GM12878 (cell line): ENCODE measurements around the gene SPATA25. TPM values are rescaled to one million over a fixed set of nuclear protein-coding genes. Genes with fewer than 3 reads are reported as not detected.
A peak's percentile ranks its signal among the peaks of the same experiment; 100 is the strongest.

ENCODE experiments used
- ATF7 ChIP-seq: fragments of 450-650 bp; IDR thresholded peaks from 2 replicates; pipeline ENCODE4 v1.6.1; 2016; ENCODE audit warnings: low read depth, mild to moderate bottlenecking
- CEBPB ChIP-seq, 2 experiments: fragments of 150-350 bp in 1 of 2; IDR thresholded peaks; 2 replicates each; pipeline ENCODE4 v1.6.1; 2012 to 2014; ENCODE audit warnings: low read depth in 2 of 2, low read length in 2 of 2, borderline replicate concordance in 1 of 2, inconsistent platforms in 1 of 2
- CREM ChIP-seq: IDR thresholded peaks from 2 replicates; pipeline ENCODE4 v1.6.1; 2014; ENCODE audit warnings: antibody characterized with exemption, low read depth
- HDGF ChIP-seq: fragments of 450-650 bp; IDR thresholded peaks from 2 replicates; pipeline ENCODE4 v1.6.1; 2016; ENCODE audit warnings: antibody characterized with exemption
- RBBP5 ChIP-seq: fragments of 200-600 bp; sonication (generic); conservative IDR thresholded peaks from 2 replicates; pipeline ENCODE4 v1.6.1; 2016
- ZBED1 ChIP-seq: IDR thresholded peaks from 2 replicates; pipeline ENCODE4 v1.6.1; 2016; ENCODE audit warnings: borderline replicate concordance
- polyA plus RNA-seq, 11 experiments: library from polyadenylated mRNA; depleted of rRNA in 4 of 11; unstranded in 6 of 11; stranded (reverse) in 5 of 11; fragments of >200 nt; fragmentation: Nextera tagmentation in 4 of 11; fragmentation: Illumina TruSeq in 1 of 11; extraction: Ambion mirVana in 4 of 11; extraction: Trizol in 1 of 11; gene quantifications; 1 replicate in 1 of 11; 2 replicates in 10 of 11; pipeline versions ENCODE4 v1.2.1 to v1.2.3, GENCODE V29; 2011 to 2016; ENCODE audit warnings: inconsistent platforms in 2 of 11, missing spikeins in 2 of 11, low read depth in 1 of 11
- total RNA-seq, 4 experiments: library from RNA; depleted of rRNA in 3 of 4; stranded (reverse); fragments of >200 nt in 3 of 4; fragmentation: Illumina TruSeq in 1 of 4; extraction: Trizol in 1 of 4; gene quantifications; 2 replicates each; pipeline versions ENCODE4 v1.2.1 to v1.2.3, GENCODE V29; 2013 to 2021
- TF ChIP-seq, protein P1 (sequence below): fragments of 450-650 bp; IDR thresholded peaks from 2 replicates; pipeline ENCODE4 v1.6.1; 2016; ENCODE audit warnings: mild to moderate bottlenecking, moderate library complexity, borderline replicate concordance
- TF ChIP-seq, protein P2 (sequence below): fragments of 450-650 bp; IDR thresholded peaks from 2 replicates; pipeline ENCODE4 v1.6.1; 2018; ENCODE audit warnings: borderline replicate concordance, mild to moderate bottlenecking; ENCODE audit not compliant: partially characterized antibody

The SPATA25 gene
- total and polyA plus RNA-seq, 10 of the 15 experiments (the other 5 are each of a cell fraction or from before 2014, with no cell fraction given), result 0.28 to 2.9 (median 1.3) TPM; not detected in 3

DNA sequence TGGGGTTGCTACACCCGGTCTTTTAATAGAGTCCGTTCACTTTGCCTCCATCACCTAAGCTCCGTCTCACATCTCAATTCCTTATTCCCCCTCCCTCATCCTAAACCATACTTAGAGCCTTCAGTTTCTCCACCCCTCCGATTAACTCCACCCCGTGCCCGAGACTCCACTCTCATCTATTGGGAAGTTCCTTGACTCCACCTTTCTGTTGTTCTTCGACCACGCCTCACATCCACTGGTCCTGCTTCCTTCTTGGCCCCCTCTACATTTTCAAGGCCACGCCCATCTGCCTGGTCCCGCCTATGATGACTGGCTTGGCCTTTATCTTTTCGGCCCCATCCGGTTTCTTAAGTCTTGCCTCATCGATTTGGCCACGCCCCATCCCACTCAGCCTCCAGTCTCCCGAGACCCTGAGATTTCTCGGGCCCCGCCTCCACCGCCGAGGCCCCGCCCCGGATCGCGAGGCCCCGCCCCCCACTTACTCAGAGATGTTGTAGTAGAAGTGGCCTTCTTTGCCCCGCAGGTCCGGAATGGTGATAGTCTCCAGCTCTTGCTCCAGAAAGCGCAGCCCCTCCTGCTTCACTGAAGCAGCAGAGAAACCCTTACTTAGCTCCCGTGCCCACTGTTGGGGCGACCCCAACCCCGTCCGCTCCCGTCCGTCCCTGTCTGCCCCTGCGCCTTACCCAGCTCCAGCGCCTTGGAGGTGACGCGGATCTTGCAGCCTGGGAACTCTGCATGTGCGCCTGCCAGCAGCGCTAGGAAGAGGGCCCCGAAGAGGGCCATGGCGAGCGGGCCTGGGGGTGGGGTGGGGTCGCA is 23.5 kb upstream of the SPATA25 start (continued):
- TF ChIP-seq, protein P1, sequence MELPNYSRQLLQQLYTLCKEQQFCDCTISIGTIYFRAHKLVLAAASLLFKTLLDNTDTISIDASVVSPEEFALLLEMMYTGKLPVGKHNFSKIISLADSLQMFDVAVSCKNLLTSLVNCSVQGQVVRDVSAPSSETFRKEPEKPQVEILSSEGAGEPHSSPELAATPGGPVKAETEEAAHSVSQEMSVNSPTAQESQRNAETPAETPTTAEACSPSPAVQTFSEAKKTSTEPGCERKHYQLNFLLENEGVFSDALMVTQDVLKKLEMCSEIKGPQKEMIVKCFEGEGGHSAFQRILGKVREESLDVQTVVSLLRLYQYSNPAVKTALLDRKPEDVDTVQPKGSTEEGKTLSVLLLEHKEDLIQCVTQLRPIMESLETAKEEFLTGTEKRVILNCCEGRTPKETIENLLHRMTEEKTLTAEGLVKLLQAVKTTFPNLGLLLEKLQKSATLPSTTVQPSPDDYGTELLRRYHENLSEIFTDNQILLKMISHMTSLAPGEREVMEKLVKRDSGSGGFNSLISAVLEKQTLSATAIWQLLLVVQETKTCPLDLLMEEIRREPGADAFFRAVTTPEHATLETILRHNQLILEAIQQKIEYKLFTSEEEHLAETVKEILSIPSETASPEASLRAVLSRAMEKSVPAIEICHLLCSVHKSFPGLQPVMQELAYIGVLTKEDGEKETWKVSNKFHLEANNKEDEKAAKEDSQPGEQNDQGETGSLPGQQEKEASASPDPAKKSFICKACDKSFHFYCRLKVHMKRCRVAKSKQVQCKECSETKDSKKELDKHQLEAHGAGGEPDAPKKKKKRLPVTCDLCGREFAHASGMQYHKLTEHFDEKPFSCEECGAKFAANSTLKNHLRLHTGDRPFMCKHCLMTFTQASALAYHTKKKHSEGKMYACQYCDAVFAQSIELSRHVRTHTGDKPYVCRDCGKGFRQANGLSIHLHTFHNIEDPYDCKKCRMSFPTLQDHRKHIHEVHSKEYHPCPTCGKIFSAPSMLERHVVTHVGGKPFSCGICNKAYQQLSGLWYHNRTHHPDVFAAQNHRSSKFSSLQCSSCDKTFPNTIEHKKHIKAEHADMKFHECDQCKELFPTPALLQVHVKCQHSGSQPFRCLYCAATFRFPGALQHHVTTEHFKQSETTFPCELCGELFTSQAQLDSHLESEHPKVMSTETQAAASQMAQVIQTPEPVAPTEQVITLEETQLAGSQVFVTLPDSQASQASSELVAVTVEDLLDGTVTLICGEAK, result no peak
- TF ChIP-seq ATF7 (peak; percentile 74), CREM (peak; percentile 8; the same call in 1 of the 2 replicates), CEBPB (IDR thresholded peaks at IDR 0.05; ENCODE audit: borderline replicate concordance in 1 of 2, low read depth in 2 of 2, low read length in 2 of 2) (peak in 1 of 2 experiments; percentile 63; a peak in 1 of 4 replicates), HDGF (peak; percentile 99), RBBP5 (no peak), ZBED1 (no peak)
- TF ChIP-seq, protein P2, sequence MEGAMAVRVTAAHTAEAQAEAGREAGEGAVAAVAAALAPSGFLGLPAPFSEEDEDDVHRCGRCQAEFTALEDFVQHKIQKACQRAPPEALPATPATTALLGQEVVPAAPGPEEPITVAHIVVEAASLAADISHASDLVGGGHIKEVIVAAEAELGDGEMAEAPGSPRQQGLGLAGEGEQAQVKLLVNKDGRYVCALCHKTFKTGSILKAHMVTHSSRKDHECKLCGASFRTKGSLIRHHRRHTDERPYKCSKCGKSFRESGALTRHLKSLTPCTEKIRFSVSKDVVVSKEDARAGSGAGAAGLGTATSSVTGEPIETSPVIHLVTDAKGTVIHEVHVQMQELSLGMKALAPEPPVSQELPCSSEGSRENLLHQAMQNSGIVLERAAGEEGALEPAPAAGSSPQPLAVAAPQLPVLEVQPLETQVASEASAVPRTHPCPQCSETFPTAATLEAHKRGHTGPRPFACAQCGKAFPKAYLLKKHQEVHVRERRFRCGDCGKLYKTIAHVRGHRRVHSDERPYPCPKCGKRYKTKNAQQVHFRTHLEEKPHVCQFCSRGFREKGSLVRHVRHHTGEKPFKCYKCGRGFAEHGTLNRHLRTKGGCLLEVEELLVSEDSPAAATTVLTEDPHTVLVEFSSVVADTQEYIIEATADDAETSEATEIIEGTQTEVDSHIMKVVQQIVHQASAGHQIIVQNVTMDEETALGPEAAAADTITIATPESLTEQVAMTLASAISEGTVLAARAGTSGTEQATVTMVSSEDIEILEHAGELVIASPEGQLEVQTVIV, result peak; percentile 30
- TF ChIP-seq, all 136 proteins: peak for 18
